Measurements from ENCODE around the gene ANO6. TPM values are rescaled to one million over a fixed set of nuclear protein-coding genes. Genes with fewer than 3 reads are reported as not detected.

Gene ANO6
- polyA plus RNA-seq, 1 donor (not counting 4 experiments of a cell fraction or from before 2014, with no cell fraction given) = 64.3 TPM

DNA sequence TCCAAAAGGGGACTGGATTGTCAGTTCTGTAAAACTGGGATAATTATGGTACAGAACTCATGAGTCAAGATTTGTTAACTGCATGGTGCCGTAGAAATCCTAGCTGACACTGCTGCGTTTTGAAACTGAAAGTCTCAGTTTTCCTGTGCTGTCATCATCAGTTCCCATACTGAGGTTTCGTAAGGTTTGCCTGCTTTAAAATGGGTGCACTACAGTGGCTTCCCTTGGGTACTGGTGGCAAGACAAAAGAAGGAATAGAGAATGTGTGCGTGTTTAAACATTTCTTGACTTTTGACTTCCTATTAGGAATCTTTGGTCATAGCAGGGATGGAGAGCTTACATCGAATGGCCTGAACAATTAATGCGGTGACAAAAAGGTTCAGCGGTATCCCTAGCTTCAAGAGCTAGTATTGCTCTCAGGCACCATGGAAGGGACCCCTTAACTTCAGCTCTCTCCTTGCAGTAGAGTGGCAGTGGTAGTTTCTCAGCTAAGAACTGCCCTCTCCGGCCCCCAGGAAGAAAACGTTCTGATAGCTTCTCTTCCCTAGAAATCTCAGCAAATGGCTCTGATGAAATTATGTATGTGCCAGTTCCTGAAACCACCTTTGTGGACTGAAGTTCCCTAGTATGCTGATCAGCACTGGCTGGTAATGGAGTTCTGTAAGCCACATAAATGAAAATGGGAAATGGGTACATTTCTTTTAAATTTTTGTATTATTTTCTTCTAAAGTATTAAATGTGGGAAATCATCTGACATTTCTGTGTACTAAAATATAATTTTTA, 28.9 kb downstream of the ANO6 start:
- H3K4me2 ChIP-seq (ENCODE audit: control insufficient read depth, extremely low read depth, insufficient read depth, low read depth, low read length) = no peak overlapping the region
- H3K36me3 ChIP-seq (ENCODE audit: control insufficient read depth in 2 of 2, extremely low read depth in 1 of 2, insufficient read depth in 2 of 2, low read length in 2 of 2) = peaks cover 0 to 3% of the 10 kb centered on the region in 2 experiments
- no peak overlapping the region for H3K27ac ChIP-seq (ENCODE audit: control insufficient read depth, insufficient read depth, low read length)
- H2AFZ ChIP-seq (ENCODE audit: control insufficient read depth, low read length) = no peak overlapping the region
- no peak overlapping the region for H3K4me3 ChIP-seq (ENCODE audit: control insufficient read depth in 2 of 3, extremely low read depth in 1 of 3, insufficient read depth in 2 of 3, low read depth in 1 of 3, low read length in 3 of 3)
- H3K9ac ChIP-seq (ENCODE audit: control insufficient read depth, extremely low read depth, insufficient read depth, low read length) = no peak overlapping the region
- H3K9me1 ChIP-seq (ENCODE audit: control insufficient read depth, extremely low read depth, insufficient read depth, low read length) = no peaks in the 10 kb centered on the region
- FAIRE-seq (no peak), DNase-seq (ENCODE audit: low read depth, low spot score) (no peak)
- no peaks in the 10 kb centered on the region for H3K9me3 ChIP-seq (ENCODE audit: control insufficient read depth, low read depth, low read length)
- TF ChIP-seq, protein P1, sequence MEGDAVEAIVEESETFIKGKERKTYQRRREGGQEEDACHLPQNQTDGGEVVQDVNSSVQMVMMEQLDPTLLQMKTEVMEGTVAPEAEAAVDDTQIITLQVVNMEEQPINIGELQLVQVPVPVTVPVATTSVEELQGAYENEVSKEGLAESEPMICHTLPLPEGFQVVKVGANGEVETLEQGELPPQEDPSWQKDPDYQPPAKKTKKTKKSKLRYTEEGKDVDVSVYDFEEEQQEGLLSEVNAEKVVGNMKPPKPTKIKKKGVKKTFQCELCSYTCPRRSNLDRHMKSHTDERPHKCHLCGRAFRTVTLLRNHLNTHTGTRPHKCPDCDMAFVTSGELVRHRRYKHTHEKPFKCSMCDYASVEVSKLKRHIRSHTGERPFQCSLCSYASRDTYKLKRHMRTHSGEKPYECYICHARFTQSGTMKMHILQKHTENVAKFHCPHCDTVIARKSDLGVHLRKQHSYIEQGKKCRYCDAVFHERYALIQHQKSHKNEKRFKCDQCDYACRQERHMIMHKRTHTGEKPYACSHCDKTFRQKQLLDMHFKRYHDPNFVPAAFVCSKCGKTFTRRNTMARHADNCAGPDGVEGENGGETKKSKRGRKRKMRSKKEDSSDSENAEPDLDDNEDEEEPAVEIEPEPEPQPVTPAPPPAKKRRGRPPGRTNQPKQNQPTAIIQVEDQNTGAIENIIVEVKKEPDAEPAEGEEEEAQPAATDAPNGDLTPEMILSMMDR (optimal IDR thresholded peaks at IDR 0.05 in 1 of 3, IDR thresholded peaks at IDR 0.05 in 1 of 3, conservative IDR thresholded peaks at IDR 0.05 in 1 of 3; ENCODE audit: extremely low read depth in 1 of 3, insufficient read depth in 2 of 3, low read length in 3 of 3) = no peak
- TF ChIP-seq EZH2 (IDR thresholded peaks at IDR 0.05; ENCODE audit: low read length) = no peak
- no peaks in the 10 kb centered on the region for H3K27me3 ChIP-seq (ENCODE audit: control insufficient read depth, extremely low read depth, insufficient read depth, low read length)
- no peaks in the 10 kb centered on the region for H4K20me1 ChIP-seq (ENCODE audit: control insufficient read depth, extremely low read depth, insufficient read depth, low read length)
- dilution Hi-C loops (cut with MboI; ENCODE audit: extremely low pct_ligation_motif_present, low sequenced_read_pairs) = no loop called here
- no peaks in the 10 kb centered on the region for H3K4me1 ChIP-seq (ENCODE audit: control insufficient read depth, extremely low read depth, insufficient read depth, low read length)
- H3K79me2 ChIP-seq (ENCODE audit: control insufficient read depth, insufficient read depth, low read length) = peaks cover 93% of the 10 kb centered on the region

DNA sequence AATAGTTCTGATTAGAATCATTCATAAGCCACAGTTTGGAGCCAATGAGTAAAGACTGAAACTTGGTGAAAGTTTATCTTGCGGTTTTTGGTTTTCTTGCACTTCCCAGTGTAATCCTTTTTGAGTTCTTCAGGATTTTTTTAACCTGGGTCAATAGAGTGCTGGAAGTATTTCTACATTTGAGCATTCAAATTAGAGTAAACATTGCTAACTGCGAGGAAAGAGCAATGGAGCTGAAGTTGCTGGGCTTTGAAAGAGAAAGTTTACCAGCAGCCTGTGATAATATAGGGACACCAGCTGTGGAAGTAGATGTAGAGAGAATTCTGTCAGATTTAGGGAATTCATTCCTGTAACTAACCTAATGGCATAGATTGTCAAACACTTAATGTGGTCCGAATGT, 30.3 kb downstream of the ANO6 start:
- Histone ChIP-seq H4K20me1 (ENCODE audit: control insufficient read depth, extremely low read depth, insufficient read depth, low read length) (no peaks in the 10 kb centered on the region), H3K4me1 (ENCODE audit: control insufficient read depth, extremely low read depth, insufficient read depth, low read length) (no peaks in the 10 kb centered on the region), H3K27ac (ENCODE audit: control insufficient read depth, insufficient read depth, low read length) (no peak overlapping the region), H3K4me3 (ENCODE audit: control insufficient read depth in 2 of 3, extremely low read depth in 1 of 3, insufficient read depth in 2 of 3, low read depth in 1 of 3, low read length in 3 of 3) (no peak overlapping the region), H2AFZ (ENCODE audit: control insufficient read depth, low read length) (no peak overlapping the region), H3K9ac (ENCODE audit: control insufficient read depth, extremely low read depth, insufficient read depth, low read length) (no peak overlapping the region), H3K9me1 (ENCODE audit: control insufficient read depth, extremely low read depth, insufficient read depth, low read length) (no peaks in the 10 kb centered on the region), H3K79me2 (ENCODE audit: control insufficient read depth, insufficient read depth, low read length) (peaks cover 94% of the 10 kb centered on the region), H3K36me3 (ENCODE audit: control insufficient read depth in 2 of 2, extremely low read depth in 1 of 2, insufficient read depth in 2 of 2, low read length in 2 of 2) (peaks cover 0 to 3% of the 10 kb centered on the region in 2 experiments), H3K9me3 (ENCODE audit: control insufficient read depth, low read depth, low read length) (no peaks in the 10 kb centered on the region), H3K27me3 (ENCODE audit: control insufficient read depth, extremely low read depth, insufficient read depth, low read length) (no peaks in the 10 kb centered on the region), H3K4me2 (ENCODE audit: control insufficient read depth, extremely low read depth, insufficient read depth, low read depth, low read length) (no peak overlapping the region)
- TF ChIP-seq EZH2 (IDR thresholded peaks at IDR 0.05; ENCODE audit: low read length) = no peak
- TF ChIP-seq, protein P1 (optimal IDR thresholded peaks at IDR 0.05 in 1 of 3, IDR thresholded peaks at IDR 0.05 in 1 of 3, conservative IDR thresholded peaks at IDR 0.05 in 1 of 3; ENCODE audit: extremely low read depth in 1 of 3, insufficient read depth in 2 of 3, low read length in 3 of 3) = no peak
- no peak for DNase-seq (ENCODE audit: low read depth, low spot score)
- dilution Hi-C loops (cut with MboI; ENCODE audit: extremely low pct_ligation_motif_present, low sequenced_read_pairs) = no loop called here
- FAIRE-seq = no peak

Data from keratinocyte (primary cell).